ENCODE measurements around the gene GRXCR1.

DNA sequence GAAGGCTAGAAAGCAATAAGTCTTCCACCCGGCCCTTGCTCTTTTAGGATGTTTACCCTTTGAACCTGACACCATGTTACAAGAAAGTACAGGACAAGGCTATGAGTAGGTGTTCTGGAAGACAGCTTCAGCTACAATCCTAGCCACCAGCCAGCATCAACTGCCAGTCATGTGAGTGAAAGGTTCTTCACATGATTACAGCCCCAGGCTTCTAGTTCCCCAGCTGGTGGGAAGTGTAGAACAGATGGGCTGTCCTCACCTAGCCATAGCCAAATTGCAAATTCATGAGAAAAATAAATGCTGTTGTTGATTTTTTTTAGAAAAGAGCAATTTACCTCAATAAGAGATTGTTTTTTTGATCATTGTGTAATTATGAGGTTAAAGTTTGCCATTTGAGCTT lies 60.8 kb downstream of the GRXCR1 start:
- TF ChIP-seq POLR2A (IDR thresholded peaks at IDR 0.05) = no peak
- TF ChIP-seq, protein P1, sequence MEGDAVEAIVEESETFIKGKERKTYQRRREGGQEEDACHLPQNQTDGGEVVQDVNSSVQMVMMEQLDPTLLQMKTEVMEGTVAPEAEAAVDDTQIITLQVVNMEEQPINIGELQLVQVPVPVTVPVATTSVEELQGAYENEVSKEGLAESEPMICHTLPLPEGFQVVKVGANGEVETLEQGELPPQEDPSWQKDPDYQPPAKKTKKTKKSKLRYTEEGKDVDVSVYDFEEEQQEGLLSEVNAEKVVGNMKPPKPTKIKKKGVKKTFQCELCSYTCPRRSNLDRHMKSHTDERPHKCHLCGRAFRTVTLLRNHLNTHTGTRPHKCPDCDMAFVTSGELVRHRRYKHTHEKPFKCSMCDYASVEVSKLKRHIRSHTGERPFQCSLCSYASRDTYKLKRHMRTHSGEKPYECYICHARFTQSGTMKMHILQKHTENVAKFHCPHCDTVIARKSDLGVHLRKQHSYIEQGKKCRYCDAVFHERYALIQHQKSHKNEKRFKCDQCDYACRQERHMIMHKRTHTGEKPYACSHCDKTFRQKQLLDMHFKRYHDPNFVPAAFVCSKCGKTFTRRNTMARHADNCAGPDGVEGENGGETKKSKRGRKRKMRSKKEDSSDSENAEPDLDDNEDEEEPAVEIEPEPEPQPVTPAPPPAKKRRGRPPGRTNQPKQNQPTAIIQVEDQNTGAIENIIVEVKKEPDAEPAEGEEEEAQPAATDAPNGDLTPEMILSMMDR (IDR thresholded peaks at IDR 0.05) = no peak

All from esophagus squamous epithelium (tissue), 4 donors.